Liver (tissue), 9 donors: Measurements from ENCODE around the gene ZCCHC14. TPM values are rescaled to one million over a fixed set of nuclear protein-coding genes. Genes with fewer than 3 reads are reported as not detected.

Experiments used
- DNase-seq: peaks from one replicate; pipeline ENCODE4 v3.0.0-alpha.2; 2017; ENCODE audit warnings: low spot score
- H3K27ac ChIP-seq, 2 donors: one replicate each; pipeline ENCODE4 v1.7.0; 2013; ENCODE audit warnings: inconsistent platforms in 2 of 2, low read length in 2 of 2, control low read depth in 1 of 2, low read depth in 1 of 2, mild to moderate bottlenecking in 1 of 2
- H3K27me3 ChIP-seq, 4 donors: one replicate each; pipeline versions ENCODE4 v1.6.1 to v1.7.0; 2013; ENCODE audit warnings: low read length in 3 of 4, inconsistent platforms in 1 of 4, mild to moderate bottlenecking in 1 of 4, moderate library complexity in 1 of 4; ENCODE audit not compliant: control insufficient read depth in 4 of 4, insufficient read depth in 4 of 4
- H3K36me3 ChIP-seq, 4 donors: one replicate each; pipeline versions ENCODE4 v1.6.1 to v1.7.0; 2013; ENCODE audit warnings: low read length in 3 of 4, mild to moderate bottlenecking in 3 of 4, low read depth in 1 of 4, moderate library complexity in 1 of 4; ENCODE audit not compliant: control insufficient read depth in 4 of 4, insufficient read depth in 3 of 4
- H3K4me1 ChIP-seq, 4 donors: one replicate each; pipeline versions ENCODE4 v1.6.1 to v1.7.0; 2013; ENCODE audit warnings: low read length in 3 of 4, mild to moderate bottlenecking in 3 of 4, moderate library complexity in 1 of 4; ENCODE audit not compliant: control insufficient read depth in 4 of 4, insufficient read depth in 4 of 4
- H3K4me3 ChIP-seq, 3 donors: one replicate each; pipeline versions ENCODE4 v1.6.1 to v1.7.0; 2013; ENCODE audit warnings: low read length in 3 of 3, control low read depth in 1 of 3, low read depth in 1 of 3, mild to moderate bottlenecking in 1 of 3
- H3K9ac ChIP-seq, 2 donors: one replicate each; pipeline ENCODE4 v1.7.0; 2013; ENCODE audit warnings: low read length in 2 of 2, mild to moderate bottlenecking in 2 of 2, moderate library complexity in 2 of 2, control low read depth in 1 of 2, low read depth in 1 of 2
- H3K9me3 ChIP-seq, 4 donors: one replicate each; pipeline versions ENCODE4 v1.6.1 to v1.7.0; 2013; ENCODE audit warnings: low read length in 3 of 4; ENCODE audit not compliant: control insufficient read depth in 4 of 4
- ATF3 ChIP-seq: IDR thresholded peaks from 2 replicates; pipeline ENCODE4 v1.6.1; 2016; ENCODE audit warnings: antibody characterized with exemption
- CTCF ChIP-seq: fragments of 150-350 bp; IDR thresholded peaks from 2 replicates; pipeline ENCODE4 v1.5.1; 2017; ENCODE audit warnings: improper control_type of control experiment, low read depth, low read length; ENCODE audit not compliant: missing input control
- EGR1 ChIP-seq, 2 donors: IDR thresholded peaks; 2 replicates each; pipeline ENCODE4 v1.6.1; 2016 to 2018; ENCODE audit warnings: antibody characterized with exemption in 2 of 2, low read depth in 2 of 2
- FOXA1 ChIP-seq: IDR thresholded peaks from 2 replicates; pipeline ENCODE4 v1.6.1; 2016; ENCODE audit warnings: antibody characterized with exemption
- FOXA2 ChIP-seq: IDR thresholded peaks from 2 replicates; pipeline ENCODE4 v1.6.1; 2016; ENCODE audit warnings: antibody characterized with exemption
- GABPA ChIP-seq, 2 donors: IDR thresholded peaks in 1 of 2; conservative IDR thresholded peaks in 1 of 2; 2 replicates each; pipeline ENCODE4 v1.6.1; 2016; ENCODE audit warnings: antibody characterized with exemption in 2 of 2, mild to moderate bottlenecking in 1 of 2, moderate library complexity in 1 of 2
- HNF4A ChIP-seq, 2 donors: conservative IDR thresholded peaks; 2 replicates each; pipeline ENCODE4 v1.6.1; 2016; ENCODE audit warnings: antibody characterized with exemption in 2 of 2, mild to moderate bottlenecking in 2 of 2
- HNF4G ChIP-seq: IDR thresholded peaks from 2 replicates; pipeline ENCODE4 v1.6.1; 2016; ENCODE audit warnings: antibody characterized with exemption
- JUND ChIP-seq, 2 donors: IDR thresholded peaks; 2 replicates each; pipeline ENCODE4 v1.6.1; 2016; ENCODE audit warnings: antibody characterized with exemption in 2 of 2
- MAX ChIP-seq: IDR thresholded peaks from 2 replicates; pipeline ENCODE4 v1.6.1; 2016; ENCODE audit warnings: antibody characterized with exemption
- NR2F2 ChIP-seq: IDR thresholded peaks from 2 replicates; pipeline ENCODE4 v1.6.1; 2016; ENCODE audit warnings: antibody characterized with exemption
- RAD21 ChIP-seq, 2 donors: IDR thresholded peaks; 2 replicates each; pipeline ENCODE4 v1.6.1; 2016; ENCODE audit warnings: antibody characterized with exemption in 2 of 2, mild to moderate bottlenecking in 2 of 2
- REST ChIP-seq: IDR thresholded peaks from 2 replicates; pipeline ENCODE4 v1.6.1; 2016; ENCODE audit warnings: antibody characterized with exemption, mild to moderate bottlenecking
- RXRA ChIP-seq, 2 donors: IDR thresholded peaks; 2 replicates each; pipeline ENCODE4 v1.6.1; 2017 to 2018; ENCODE audit warnings: antibody characterized with exemption in 2 of 2, mild to moderate bottlenecking in 1 of 2
- SP1 ChIP-seq: IDR thresholded peaks from 2 replicates; pipeline ENCODE4 v1.6.1; 2018; ENCODE audit warnings: antibody characterized with exemption, mild to moderate bottlenecking
- TAF1 ChIP-seq: conservative IDR thresholded peaks from 2 replicates; pipeline ENCODE4 v1.6.1; 2016; ENCODE audit warnings: antibody characterized with exemption, mild to moderate bottlenecking
- YY1 ChIP-seq: IDR thresholded peaks from 2 replicates; pipeline ENCODE4 v1.6.1; 2016; ENCODE audit warnings: antibody characterized with exemption, mild to moderate bottlenecking
- ZBTB33 ChIP-seq: IDR thresholded peaks from 2 replicates; pipeline ENCODE4 v1.6.1; 2016; ENCODE audit warnings: antibody characterized with exemption
- WGBS: extraction: QIAGEN DNeasy Blood & Tissue Kit; methylation state at CpG from one replicate; pipeline ENCODE4 v1.1.7; 2013; 5-methylcytosine and 5-hydroxymethylcytosine counted together
- polyA plus RNA-seq, 2 donors: library from polyadenylated mRNA; stranded (reverse) in 1 of 2; unstranded in 1 of 2; fragments of 200-250 nt in 1 of 2; fragments of >200 nt in 1 of 2; fragmentation: Nextera tagmentation in 1 of 2; extraction: Ambion mirVana in 1 of 2; gene quantifications; one replicate each; pipeline versions ENCODE4 v1.2.1 to v1.2.3, GENCODE V29; 2013 to 2015
- total RNA-seq, 2 donors: library from RNA; depleted of rRNA; stranded (reverse); fragments of >200 nt; gene quantifications; one replicate each; pipeline ENCODE4 v1.2.3, GENCODE V29; 2014
- donor health status: healthy.
- donor health status: healthy.
- donor health status: healthy.
- donor health status: healthy.
- donor health status: healthy.

ZCCHC14 gene
- total and polyA plus RNA-seq, 4 donors = 6.3 to 21.7 (median 8.0) TPM

GRCh38 chr16:87540897-87541146, 48.0 kb upstream of the ZCCHC14 start:
- Histone ChIP-seq H3K9ac (peak overlapping the region in 1 of 2 donors; percentile 56), H3K27me3 (no peaks in the 10 kb centered on the region), H3K4me1 (peaks cover 8 to 36% (median 18%) of the 10 kb centered on the region in 4 donors), H3K27ac (peak overlapping the region; percentile 78 to 83), H3K36me3 (no peaks in the 10 kb centered on the region), H3K4me3 (no peak overlapping the region), H3K9me3 (no peaks in the 10 kb centered on the region)
- 27% methylated on average over 6 of the region's 6 CpGs for WGBS
- TF ChIP-seq JUND (IDR thresholded peaks at IDR 0.05) (no peak), ZBTB33 (no peak), RXRA (IDR thresholded peaks at IDR 0.05) (peak; percentile 7 to 17), HNF4G (no peak), CTCF (no peak)
- no peak for DNase-seq

- WGBS = 68% methylated on average over 20 of the region's 20 CpGs
- peak overlapping the region; percentile 78 to 83 for H3K27ac ChIP-seq
- H3K36me3 ChIP-seq = no peaks in the 10 kb centered on the region
- TF ChIP-seq NR2F2 (no peak), FOXA2 (no peak), SP1 (no peak), JUND (IDR thresholded peaks at IDR 0.05) (no peak), EGR1 (IDR thresholded peaks at IDR 0.05; ENCODE audit: low read depth in 2 of 2) (no peak), YY1 (no peak), REST (no peak), CTCF (no peak), MAX (no peak), FOXA1 (no peak), ATF3 (no peak), ZBTB33 (no peak), TAF1 (no peak), RAD21 (IDR thresholded peaks at IDR 0.05) (no peak), HNF4G (no peak), GABPA (IDR thresholded peaks at IDR 0.05 in 1 of 2, conservative IDR thresholded peaks at IDR 0.05 in 1 of 2) (no peak), HNF4A (conservative IDR thresholded peaks at IDR 0.05) (no peak), RXRA (IDR thresholded peaks at IDR 0.05) (no peak)
- H3K4me3 ChIP-seq = no peak overlapping the region
- no peaks in the 10 kb centered on the region for H3K27me3 ChIP-seq
- DNase-seq = no peak
- H3K9me3 ChIP-seq = no peaks in the 10 kb centered on the region
- H3K9ac ChIP-seq = peak overlapping the region in 1 of 2 donors; percentile 56
- peaks cover 8 to 40% (median 20%) of the 10 kb centered on the region in 4 donors for H3K4me1 ChIP-seq
Measured at GRCh38 chr16:87540072-87540896, 47.5 kb upstream of the ZCCHC14 start.
